ENCODE data around the gene CHRM2.

Gene CHRM2

DNA sequence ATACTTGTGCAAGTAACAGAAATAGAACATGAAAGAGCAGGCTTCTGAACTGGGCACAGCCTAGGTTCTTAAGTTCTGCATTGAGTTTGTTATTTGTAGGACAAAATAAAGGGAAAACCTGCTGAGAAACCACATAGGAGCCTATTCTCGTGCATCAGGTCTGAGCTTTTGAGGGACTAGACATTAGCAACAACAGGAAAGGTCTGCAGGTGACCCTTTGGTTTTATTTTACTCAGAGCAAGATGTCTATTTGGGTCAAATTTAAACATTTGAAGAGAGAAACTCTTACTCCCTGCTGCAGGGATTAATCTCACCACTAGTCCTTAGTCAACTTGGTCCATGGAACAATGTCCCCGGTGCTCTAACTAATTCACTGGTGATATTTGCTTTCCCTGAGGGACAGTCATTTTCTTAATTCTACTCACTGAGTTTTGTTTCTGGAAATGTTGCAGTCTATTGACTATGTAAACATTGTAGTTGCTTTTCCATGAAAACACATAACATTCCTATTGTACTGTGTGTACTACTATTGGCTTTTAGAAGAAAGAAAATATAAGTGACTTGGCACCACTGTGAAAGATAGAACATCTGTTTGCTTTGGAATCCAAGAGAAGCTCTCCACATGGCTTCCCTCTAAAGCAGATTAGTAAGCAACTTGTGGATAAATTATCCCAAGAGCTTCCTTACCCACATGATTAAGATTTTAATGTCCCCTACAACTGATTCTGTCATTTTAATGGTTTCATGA is 108.2 kb downstream of the CHRM2 start:
- no peak for TF ChIP-seq CTCF (IDR thresholded peaks at IDR 0.05; ENCODE audit: low read depth, low read length)
- no peaks in the 10 kb centered on the region for H3K9me3 ChIP-seq (ENCODE audit: severe bottlenecking)
- no peak overlapping the region for H3K27ac ChIP-seq
- no peaks in the 10 kb centered on the region for H3K27me3 ChIP-seq (ENCODE audit: insufficient read depth, low read depth, severe bottlenecking)
- no peak overlapping the region for H3K4me3 ChIP-seq (ENCODE audit: low read depth, low read length)
- no peak for DNase-seq
- H3K36me3 ChIP-seq: no peaks in the 10 kb centered on the region

DNA sequence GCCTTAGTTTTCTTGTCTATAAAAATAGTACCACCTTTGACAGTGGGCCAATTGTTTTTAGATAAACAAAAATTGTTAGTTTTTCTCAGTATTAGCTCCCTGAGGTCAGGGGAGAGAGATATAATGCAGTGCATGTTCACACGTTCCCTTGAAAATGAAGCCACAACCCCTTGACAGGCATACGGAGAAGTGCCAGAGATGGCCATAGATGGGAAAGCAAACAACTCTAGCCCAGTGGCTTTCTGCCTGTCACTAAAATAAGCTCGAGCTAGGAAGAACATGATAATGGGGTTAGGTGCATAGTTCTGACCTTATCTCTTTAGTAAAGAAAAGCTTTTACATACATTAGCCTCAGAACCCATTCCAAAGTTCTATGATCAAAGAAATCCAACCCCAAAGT is 124.9 kb downstream of the CHRM2 start:
- no peak overlapping the region for H3K27ac ChIP-seq
- H3K9me3 ChIP-seq (ENCODE audit: severe bottlenecking): no peaks in the 10 kb centered on the region
- H3K4me3 ChIP-seq (ENCODE audit: low read depth, low read length): no peak overlapping the region
- H3K36me3 ChIP-seq: no peaks in the 10 kb centered on the region
- no peak for TF ChIP-seq CTCF (IDR thresholded peaks at IDR 0.05; ENCODE audit: low read depth, low read length)
- no peaks in the 10 kb centered on the region for H3K27me3 ChIP-seq (ENCODE audit: insufficient read depth, low read depth, severe bottlenecking)
- DNase-seq: no peak

GRCh38 chr7:136997735-136998134 is 129.3 kb downstream of the CHRM2 start:
- Histone ChIP-seq H3K9me3 (ENCODE audit: severe bottlenecking) (no peaks in the 10 kb centered on the region), H3K27me3 (ENCODE audit: insufficient read depth, low read depth, severe bottlenecking) (no peaks in the 10 kb centered on the region), H3K4me3 (ENCODE audit: low read depth, low read length) (no peak overlapping the region), H3K27ac (no peak overlapping the region), H3K36me3 (no peaks in the 10 kb centered on the region)
- TF ChIP-seq CTCF (IDR thresholded peaks at IDR 0.05; ENCODE audit: low read depth, low read length): no peak
- no peak for DNase-seq

- no peak for DNase-seq
- no peak overlapping the region for H3K27ac ChIP-seq
- H3K36me3 ChIP-seq: no peaks in the 10 kb centered on the region
- H3K4me3 ChIP-seq (ENCODE audit: low read depth, low read length): no peak overlapping the region
- no peaks in the 10 kb centered on the region for H3K9me3 ChIP-seq (ENCODE audit: severe bottlenecking)
- TF ChIP-seq CTCF (IDR thresholded peaks at IDR 0.05; ENCODE audit: low read depth, low read length): no peak
- no peaks in the 10 kb centered on the region for H3K27me3 ChIP-seq (ENCODE audit: insufficient read depth, low read depth, severe bottlenecking)
These were observed 130.0 kb downstream of the CHRM2 start for GRCh38 chr7:136998495-136998894.

DNA sequence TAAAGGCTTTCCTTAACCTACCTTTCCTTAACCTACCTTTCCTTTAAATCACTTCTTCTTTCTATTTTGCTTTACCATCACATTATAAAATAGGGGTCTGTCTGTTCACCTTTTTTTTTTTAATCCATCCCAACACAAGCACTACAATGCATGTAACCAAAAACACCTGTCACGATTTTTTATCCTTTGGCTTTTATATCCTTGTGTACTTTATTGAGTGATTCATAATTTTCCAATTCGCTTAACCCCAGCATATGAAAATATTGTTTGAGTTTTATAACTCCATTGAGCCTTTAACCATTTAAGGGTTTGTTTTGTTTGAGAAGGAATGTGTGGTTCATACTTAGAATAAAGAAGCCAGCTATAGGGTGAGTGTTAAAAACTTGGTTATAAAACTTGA is 132.2 kb downstream of the CHRM2 start:
- Histone ChIP-seq H3K36me3 (no peaks in the 10 kb centered on the region), H3K4me3 (ENCODE audit: low read depth, low read length) (no peak overlapping the region), H3K27ac (no peak overlapping the region), H3K27me3 (ENCODE audit: insufficient read depth, low read depth, severe bottlenecking) (no peaks in the 10 kb centered on the region), H3K9me3 (ENCODE audit: severe bottlenecking) (no peaks in the 10 kb centered on the region)
- no peak for DNase-seq
- no peak for TF ChIP-seq CTCF (IDR thresholded peaks at IDR 0.05; ENCODE audit: low read depth, low read length)

DNA sequence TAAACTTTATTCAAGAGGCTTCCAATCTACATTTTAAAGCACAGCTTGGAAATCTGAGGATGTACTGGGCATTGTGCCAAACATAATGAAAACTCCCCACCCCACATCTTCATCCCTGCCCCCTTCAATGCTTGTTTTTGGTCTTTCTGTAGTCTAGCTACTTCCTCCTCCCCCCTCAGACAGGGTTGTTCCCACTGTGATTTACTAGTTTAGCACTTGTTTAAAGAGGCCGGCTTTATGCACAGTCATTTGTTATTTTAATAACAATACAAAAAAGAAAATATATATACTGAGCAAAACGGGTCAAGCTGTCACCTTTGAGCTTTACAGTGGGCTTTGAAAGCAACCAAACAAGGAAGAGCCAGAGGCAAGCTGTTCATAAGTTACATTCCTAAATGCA is 132.6 kb downstream of the CHRM2 start:
- no peak for DNase-seq
- Histone ChIP-seq H3K9me3 (ENCODE audit: severe bottlenecking) (no peaks in the 10 kb centered on the region), H3K4me3 (ENCODE audit: low read depth, low read length) (no peak overlapping the region), H3K27ac (no peak overlapping the region), H3K36me3 (no peaks in the 10 kb centered on the region), H3K27me3 (ENCODE audit: insufficient read depth, low read depth, severe bottlenecking) (no peaks in the 10 kb centered on the region)
- TF ChIP-seq CTCF (IDR thresholded peaks at IDR 0.05; ENCODE audit: low read depth, low read length): no peak

Measured in WERI-Rb-1 (cell line).